ENCODE results near the gene COG4. TPM values are rescaled to one million over a fixed set of nuclear protein-coding genes. Genes with fewer than 3 reads are reported as not detected.

The COG4 gene
- total RNA-seq, 2 donors from 2014 or later, result 62.7 to 71.4 TPM

DNA sequence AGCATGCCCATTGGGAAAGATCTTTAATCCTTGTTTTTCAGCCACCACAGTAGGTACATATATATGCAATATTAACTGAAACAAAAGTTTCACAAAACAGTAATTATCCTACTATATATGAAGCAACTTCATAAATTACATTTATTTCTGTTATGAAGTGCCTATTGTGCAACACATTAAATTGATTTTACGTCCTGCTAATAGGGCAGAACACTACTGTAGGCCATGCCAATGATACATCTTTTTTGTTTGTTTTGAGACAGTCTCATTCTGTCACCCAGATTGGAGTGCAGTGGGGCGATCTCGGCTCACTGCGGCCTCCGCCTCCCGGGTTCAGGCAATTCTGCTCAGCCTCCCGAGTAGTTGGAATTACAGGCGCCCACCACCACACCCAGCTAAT, 29.3 kb upstream of the COG4 start:
- Mint-ChIP-seq H3K27ac (no peak overlapping the region), H3K4me3 (no peak overlapping the region), H3K27me3 (ENCODE audit: insufficient read depth) (no peaks in the 10 kb centered on the region), H3K4me1 (peaks cover 4% of the 10 kb centered on the region), H3K9me3 (no peaks in the 10 kb centered on the region), H3K36me3 (ENCODE audit: low read depth) (peaks cover 91% of the 10 kb centered on the region)
- Histone ChIP-seq H3K4me1 (ENCODE audit: control insufficient read depth, insufficient read depth, low read length) (no peaks in the 10 kb centered on the region), H3K4me3 (ENCODE audit: low read length) (no peak overlapping the region), H3K9ac (ENCODE audit: extremely low read depth, low read length, poor library complexity, severe bottlenecking) (no peak overlapping the region), H3K27me3 (ENCODE audit: control insufficient read depth, insufficient read depth, low read length, poor library complexity, severe bottlenecking) (no peaks in the 10 kb centered on the region), H3K36me3 (ENCODE audit: control insufficient read depth, insufficient read depth, low read length) (peaks cover 99% of the 10 kb centered on the region), H3K9me3 (ENCODE audit: control insufficient read depth, low read length) (no peaks in the 10 kb centered on the region), H3K27ac (ENCODE audit: low read depth, low read length) (no peak overlapping the region)
- no peak for DNase-seq
- TF ChIP-seq, protein P1, sequence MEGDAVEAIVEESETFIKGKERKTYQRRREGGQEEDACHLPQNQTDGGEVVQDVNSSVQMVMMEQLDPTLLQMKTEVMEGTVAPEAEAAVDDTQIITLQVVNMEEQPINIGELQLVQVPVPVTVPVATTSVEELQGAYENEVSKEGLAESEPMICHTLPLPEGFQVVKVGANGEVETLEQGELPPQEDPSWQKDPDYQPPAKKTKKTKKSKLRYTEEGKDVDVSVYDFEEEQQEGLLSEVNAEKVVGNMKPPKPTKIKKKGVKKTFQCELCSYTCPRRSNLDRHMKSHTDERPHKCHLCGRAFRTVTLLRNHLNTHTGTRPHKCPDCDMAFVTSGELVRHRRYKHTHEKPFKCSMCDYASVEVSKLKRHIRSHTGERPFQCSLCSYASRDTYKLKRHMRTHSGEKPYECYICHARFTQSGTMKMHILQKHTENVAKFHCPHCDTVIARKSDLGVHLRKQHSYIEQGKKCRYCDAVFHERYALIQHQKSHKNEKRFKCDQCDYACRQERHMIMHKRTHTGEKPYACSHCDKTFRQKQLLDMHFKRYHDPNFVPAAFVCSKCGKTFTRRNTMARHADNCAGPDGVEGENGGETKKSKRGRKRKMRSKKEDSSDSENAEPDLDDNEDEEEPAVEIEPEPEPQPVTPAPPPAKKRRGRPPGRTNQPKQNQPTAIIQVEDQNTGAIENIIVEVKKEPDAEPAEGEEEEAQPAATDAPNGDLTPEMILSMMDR (conservative IDR thresholded peaks at IDR 0.05), result no peak
- 93 to 99% methylated on average over 4 to 7 of the region's 8 CpGs for WGBS, 2 experiments (ENCODE audit: insufficient coverage in 1 of 2, insufficient read length in 1 of 2)

DNA sequence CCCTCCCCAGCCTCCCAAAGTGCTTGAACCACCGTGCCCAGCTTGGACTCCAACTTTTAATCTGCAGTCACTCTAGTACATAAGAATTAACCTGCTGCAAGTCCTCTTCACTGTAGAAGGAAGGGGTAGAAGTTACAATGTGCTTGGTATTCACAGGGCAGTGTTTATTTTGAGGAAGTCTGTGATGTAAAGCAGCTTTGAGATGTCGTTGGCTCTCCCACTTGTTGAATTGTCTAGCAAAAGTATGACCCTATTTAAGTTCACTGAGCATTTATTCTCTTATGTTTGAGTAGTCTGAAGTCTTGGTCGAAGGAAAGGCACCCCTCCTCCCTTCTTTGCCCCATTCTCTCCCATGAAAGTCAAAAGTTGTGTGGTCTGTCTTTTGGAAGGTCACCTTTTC, 28.4 kb upstream of the COG4 start:
- Mint-ChIP-seq H3K36me3 (ENCODE audit: low read depth) (peaks cover 90% of the 10 kb centered on the region), H3K4me3 (no peak overlapping the region), H3K4me1 (peaks cover 4% of the 10 kb centered on the region), H3K27ac (peak overlapping the region; percentile 20), H3K9me3 (no peaks in the 10 kb centered on the region), H3K27me3 (ENCODE audit: insufficient read depth) (no peaks in the 10 kb centered on the region)
- no peaks in the 10 kb centered on the region for H3K27me3 ChIP-seq (ENCODE audit: control insufficient read depth, insufficient read depth, low read length, poor library complexity, severe bottlenecking)
- WGBS, 2 experiments (ENCODE audit: insufficient coverage in 1 of 2, insufficient read length in 1 of 2), result 94% methylated on average over 2 to 3 of the region's 3 CpGs
- peaks cover 98% of the 10 kb centered on the region for H3K36me3 ChIP-seq (ENCODE audit: control insufficient read depth, insufficient read depth, low read length)
- H3K4me3 ChIP-seq (ENCODE audit: low read length), result no peak overlapping the region
- DNase-seq, result no peak
- H3K27ac ChIP-seq (ENCODE audit: low read depth, low read length), result no peak overlapping the region
- no peaks in the 10 kb centered on the region for H3K9me3 ChIP-seq (ENCODE audit: control insufficient read depth, low read length)
- TF ChIP-seq, protein P1 (conservative IDR thresholded peaks at IDR 0.05), result no peak
- no peaks in the 10 kb centered on the region for H3K4me1 ChIP-seq (ENCODE audit: control insufficient read depth, insufficient read depth, low read length)
- H3K9ac ChIP-seq (ENCODE audit: extremely low read depth, low read length, poor library complexity, severe bottlenecking), result no peak overlapping the region

DNA sequence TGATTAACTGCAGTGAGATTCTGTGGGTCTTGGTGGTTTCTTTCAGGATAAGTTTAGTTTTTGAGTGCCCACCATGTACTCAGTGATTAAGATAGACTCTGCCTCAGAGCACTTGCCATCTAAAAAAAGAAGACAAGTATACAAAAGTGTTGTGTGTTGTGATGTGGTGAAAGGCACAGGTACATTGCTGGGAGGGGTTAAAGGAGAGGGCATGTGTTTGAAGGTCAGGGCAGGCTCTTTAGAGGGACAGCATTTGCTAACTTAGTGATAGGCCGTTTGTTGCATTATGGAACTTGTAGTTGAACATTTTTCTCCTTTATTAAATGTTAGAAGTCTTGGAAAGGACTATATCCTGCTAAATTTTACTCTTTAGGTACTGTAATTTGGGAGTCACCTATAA, 26.7 kb upstream of the COG4 start:
- no peak overlapping the region for H3K27ac ChIP-seq (ENCODE audit: low read depth, low read length)
- H3K4me3 ChIP-seq (ENCODE audit: low read length), result no peak overlapping the region
- Mint-ChIP-seq H3K9me3 (no peaks in the 10 kb centered on the region), H3K4me3 (no peak overlapping the region), H3K36me3 (ENCODE audit: low read depth) (peaks cover 86% of the 10 kb centered on the region), H3K4me1 (peaks cover 4% of the 10 kb centered on the region), H3K27me3 (ENCODE audit: insufficient read depth) (no peaks in the 10 kb centered on the region), H3K27ac (no peak overlapping the region)
- no peak overlapping the region for H3K9ac ChIP-seq (ENCODE audit: extremely low read depth, low read length, poor library complexity, severe bottlenecking)
- H3K27me3 ChIP-seq (ENCODE audit: control insufficient read depth, insufficient read depth, low read length, poor library complexity, severe bottlenecking), result no peaks in the 10 kb centered on the region
- H3K4me1 ChIP-seq (ENCODE audit: control insufficient read depth, insufficient read depth, low read length), result no peaks in the 10 kb centered on the region
- no peak for DNase-seq
- TF ChIP-seq, protein P1 (conservative IDR thresholded peaks at IDR 0.05), result no peak
- peaks cover 98% of the 10 kb centered on the region for H3K36me3 ChIP-seq (ENCODE audit: control insufficient read depth, insufficient read depth, low read length)
- WGBS, 2 experiments (ENCODE audit: insufficient coverage in 1 of 2, insufficient read length in 1 of 2), result 57% methylated on average over 1 of the region's 1 CpG; no CpG with 5 or more reads in 1 of the 2 experiments
- H3K9me3 ChIP-seq (ENCODE audit: control insufficient read depth, low read length), result no peaks in the 10 kb centered on the region
